HepG2 (cell line): ENCODE measurements around the gene FASTKD1. TPM values are rescaled to one million over a fixed set of nuclear protein-coding genes. Genes with fewer than 3 reads are reported as not detected.

Experiments
- ATAC-seq: fragments of 200-7000 bp; cut with Tn5 transposase; 3 replicates; pipeline ENCODE4 v1.9.1; 2020; ENCODE audit warnings: mild to moderate bottlenecking, moderate library complexity
- BruUV-seq: library from RNA; stranded (reverse); fragments of 400-500 nt; replicated peaks from 2 replicates; lab custom pipeline; 2021; lab: Mats Ljungman, UMichigan
- CTCF ChIA-PET: fragments of 300-600 bp; formaldehyde crosslinking; extraction: SDS; loops from one replicate; lab custom pipeline; 2021; ENCODE audit warnings: low total read pairs, inconsistent platforms, low intra/inter-chr PET ratio; lab: Yijun Ruan, JAX
- POLR2A ChIA-PET: fragments of 350-600 bp; sonication (Branson Sonifier 250); formaldehyde crosslinking; loops from one replicate; lab custom pipeline; 2020; ENCODE audit warnings: antibody characterized with exemption, inconsistent platforms; lab: Yijun Ruan, JAX
- DNase-seq: peaks from one replicate; pipeline ENCODE4 v3.0.0-alpha.2; 2015; ENCODE audit warnings: low spot score
- FAIRE-seq: peaks from 3 replicates; lab custom pipeline; 2011; peaks lifted over from hg19 to GRCh38; lab: Jason Lieb, UNC
- H2AFZ ChIP-seq: one replicate; pipeline ENCODE4 v1.6.1; 2011; ENCODE audit warnings: low read length, inconsistent platforms
- H3K27ac ChIP-seq: fragments of 300-600 bp; 3 replicates; pipeline ENCODE4 v1.8.0; 2011; ENCODE audit warnings: mixed run types, mild to moderate bottlenecking, mixed read lengths, low read length, inconsistent platforms; ENCODE audit not compliant: insufficient read depth; ENCODE audit errors: extremely low read length
- H3K27me3 ChIP-seq, 2 experiments: fragments of 200-600 bp in 1 of 2; 2 replicates in 1 of 2; 3 replicates in 1 of 2; pipeline versions ENCODE4 v1.6.0 to v1.8.0; 2011; ENCODE audit warnings: low read length in 2 of 2, mild to moderate bottlenecking in 2 of 2, moderate library complexity in 2 of 2, inconsistent platforms in 1 of 2; ENCODE audit not compliant: insufficient read depth in 2 of 2, control insufficient read depth in 1 of 2
- H3K36me3 ChIP-seq, 2 experiments: fragments of 200-600 bp in 1 of 2; replicated peaks in 1 of 2; 2 replicates in 1 of 2; 3 replicates in 1 of 2; pipeline versions ENCODE4 v1.5.1 to v1.8.0; 2011; ENCODE audit warnings: low read length in 2 of 2, inconsistent platforms in 1 of 2; ENCODE audit not compliant: insufficient read depth in 2 of 2, control insufficient read depth in 1 of 2
- H3K4me1 ChIP-seq: 2 replicates; pipeline ENCODE4 v1.5.1; 2012; ENCODE audit warnings: low read length, inconsistent platforms; ENCODE audit not compliant: insufficient read depth
- H3K4me2 ChIP-seq: 2 replicates; pipeline ENCODE4 v1.6.0; 2011; ENCODE audit warnings: low read depth, low read length, inconsistent platforms
- H3K4me3 ChIP-seq, 3 experiments: fragments of 200-600 bp in 1 of 3; sonication (generic), shearing (Covaris generic) in 1 of 3; replicated peaks in 1 of 3; 2 replicates each; pipeline ENCODE4 v1.5.1; 2011 to 2016; ENCODE audit warnings: low read length in 3 of 3, inconsistent platforms in 2 of 3, low read depth in 2 of 3, mild to moderate bottlenecking in 2 of 3, control low read depth in 1 of 3, mixed read lengths in 1 of 3; ENCODE audit not compliant: insufficient read depth in 1 of 3
- H3K79me2 ChIP-seq: one replicate; pipeline ENCODE4 v1.6.1; 2011; ENCODE audit warnings: low read length, inconsistent platforms; ENCODE audit not compliant: insufficient read depth
- H3K9ac ChIP-seq: 2 replicates; pipeline ENCODE4 v1.6.0; 2011; ENCODE audit warnings: mild to moderate bottlenecking, low read depth, low read length, inconsistent platforms; ENCODE audit not compliant: insufficient read depth
- H3K9me3 ChIP-seq: 2 replicates; pipeline ENCODE4 v1.5.1; 2012; ENCODE audit warnings: mild to moderate bottlenecking, low read length
- H4K20me1 ChIP-seq: 2 replicates; pipeline ENCODE4 v1.6.0; 2011; ENCODE audit warnings: inconsistent platforms, mild to moderate bottlenecking, low read length, moderate library complexity; ENCODE audit not compliant: insufficient read depth
- ZFP36L1 ChIP-seq: sonication (generic); formaldehyde crosslinking; IDR thresholded peaks from 2 replicates; pipeline ENCODE4 v1.8.0; 2022; ENCODE audit warnings: mild to moderate bottlenecking, missing genetic modification reagents, moderate library complexity
- ZMYM2 ChIP-seq: sonication (generic); formaldehyde crosslinking; IDR thresholded peaks from 2 replicates; pipeline ENCODE4 v1.8.0; 2022; ENCODE audit warnings: mild to moderate bottlenecking, missing genetic modification reagents
- ZNF350 ChIP-seq: sonication (generic); formaldehyde crosslinking; IDR thresholded peaks from 2 replicates; pipeline ENCODE4 v1.4.0; 2020; ENCODE audit warnings: mild to moderate bottlenecking, low read depth, missing genetic modification reagents, borderline replicate concordance
- ZNF382 ChIP-seq: sonication (generic); formaldehyde crosslinking; IDR thresholded peaks from 2 replicates; pipeline ENCODE4 v1.5.0; 2020; ENCODE audit warnings: missing genetic modification reagents, mild to moderate bottlenecking, borderline replicate concordance
- ZNF629 ChIP-seq: sonication (generic); formaldehyde crosslinking; conservative IDR thresholded peaks from 2 replicates; pipeline ENCODE4 v1.5.0; 2020; ENCODE audit warnings: missing genetic modification reagents
- ZNF775 ChIP-seq: sonication (generic); formaldehyde crosslinking; IDR thresholded peaks from 2 replicates; pipeline ENCODE4 v1.4.0; 2020; ENCODE audit warnings: missing genetic modification reagents, mild to moderate bottlenecking, moderate library complexity, borderline replicate concordance
- ZSCAN30 ChIP-seq: sonication (generic); formaldehyde crosslinking; IDR thresholded peaks from 2 replicates; pipeline ENCODE4 v1.5.0; 2020; ENCODE audit warnings: mild to moderate bottlenecking, missing genetic modification reagents
- WGBS: methylation state at CpG from one replicate; pipeline ENCODE4 v1.1.6; 2017; ENCODE audit warnings: low lambda C conversion rate; 5-methylcytosine and 5-hydroxymethylcytosine counted together
- in situ Hi-C: cut with HindIII; loops from 2 replicates; pipeline ENCODE4 v1.10.0; 2017; ENCODE audit warnings: low pct_unique_long_range_greater_than_20kb; ENCODE audit not compliant: extremely low pct_ligation_motif_present
- intact Hi-C: fragments of 100-400 bp; cut with micrococcal nuclease; formaldehyde crosslinking; loops from one replicate; pipeline ENCODE4 v1.10.0; 2022; ENCODE audit not compliant: unreplicated experiment
- polyA plus RNA-seq, 8 experiments: library from polyadenylated mRNA; depleted of rRNA in 3 of 8; stranded (reverse) in 7 of 8; unstranded in 1 of 8; fragments of >200 nt; fragmentation: Illumina TruSeq in 4 of 8; extraction: Trizol in 4 of 8; gene quantifications; 2 replicates each; pipeline versions ENCODE4 v1.2.1 to v1.2.3, GENCODE V29; 2011 to 2016; ENCODE audit warnings: low read depth in 4 of 8, missing spikeins in 1 of 8, mixed read lengths in 1 of 8; ENCODE audit not compliant: insufficient read depth in 1 of 8
- total RNA-seq, 5 experiments: library from RNA; depleted of rRNA; stranded (reverse); fragments of >200 nt; fragmentation: Illumina TruSeq; extraction: Trizol; gene quantifications; 2 replicates each; pipeline ENCODE4 v1.2.3, GENCODE V29; 2016; ENCODE audit warnings: low read depth in 1 of 5
- TF ChIP-seq, protein P1 (sequence below): IDR thresholded peaks from 2 replicates; pipeline ENCODE4 v1.6.1; 2016; ENCODE audit warnings: missing compliant biosample characterization, missing genetic modification reagents, borderline replicate concordance
- TF ChIP-seq, protein P2 (sequence below): sonication (generic); formaldehyde crosslinking; IDR thresholded peaks from 2 replicates; pipeline ENCODE4 v1.9.0; 2022; ENCODE audit warnings: missing genetic modification reagents, mild to moderate bottlenecking, borderline replicate concordance

FASTKD1 gene
- total and polyA plus RNA-seq, 2 of the 13 experiments (the other 11 are each of a cell fraction or from before 2014, with no cell fraction given): 35.0 to 38.0 TPM

DNA sequence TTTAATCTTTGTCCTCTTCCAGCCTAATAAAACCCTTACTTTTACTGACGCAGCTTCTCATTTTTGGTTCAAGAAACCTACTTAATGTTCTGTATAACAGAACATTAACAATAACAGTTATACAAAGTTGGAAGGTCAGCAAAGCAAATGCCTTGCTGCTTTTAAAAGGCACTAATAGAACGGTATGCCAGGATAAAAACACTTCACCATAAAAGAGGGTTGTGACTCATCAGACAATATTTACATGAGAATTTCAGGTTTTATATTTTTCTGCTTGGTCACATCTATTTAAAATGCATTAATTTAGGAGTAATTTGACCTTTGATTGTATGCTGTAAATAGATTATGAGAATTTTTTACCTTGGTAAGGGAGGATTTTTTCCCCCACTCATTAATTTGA is 61.1 kb downstream of the FASTKD1 start:
- in situ Hi-C loops: no loop called here
- WGBS: 77% methylated on average over 2 of the region's 2 CpGs
- intact Hi-C loops: no loop called here
- H3K4me1 ChIP-seq: peaks cover 17% of the 10 kb centered on the region
- TF ChIP-seq, protein P1, sequence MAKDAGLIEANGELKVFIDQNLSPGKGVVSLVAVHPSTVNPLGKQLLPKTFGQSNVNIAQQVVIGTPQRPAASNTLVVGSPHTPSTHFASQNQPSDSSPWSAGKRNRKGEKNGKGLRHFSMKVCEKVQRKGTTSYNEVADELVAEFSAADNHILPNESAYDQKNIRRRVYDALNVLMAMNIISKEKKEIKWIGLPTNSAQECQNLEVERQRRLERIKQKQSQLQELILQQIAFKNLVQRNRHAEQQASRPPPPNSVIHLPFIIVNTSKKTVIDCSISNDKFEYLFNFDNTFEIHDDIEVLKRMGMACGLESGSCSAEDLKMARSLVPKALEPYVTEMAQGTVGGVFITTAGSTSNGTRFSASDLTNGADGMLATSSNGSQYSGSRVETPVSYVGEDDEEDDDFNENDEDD (CRISPR knock-in tag): no peak
- TF ChIP-seq ZNF382 (CRISPR knock-in tag): no peak
- TF ChIP-seq ZMYM2: no peak
- no peak for TF ChIP-seq ZFP36L1
- TF ChIP-seq ZNF775 (CRISPR knock-in tag): no peak
- TF ChIP-seq ZNF350 (CRISPR knock-in tag): no peak
- no peak overlapping the region for H3K4me3 ChIP-seq
- H3K27me3 ChIP-seq: no peaks in the 10 kb centered on the region
- FAIRE-seq (no peak), ATAC-seq (no peak), DNase-seq (no peak)
- ChIA-PET POLR2A (no interaction called here), CTCF (no interaction called here)
- H3K79me2 ChIP-seq: no peaks in the 10 kb centered on the region
- H4K20me1 ChIP-seq: no peaks in the 10 kb centered on the region
- BruUV-seq: no TSS peak
- H3K9ac ChIP-seq: no peak overlapping the region
- H3K4me2 ChIP-seq: no peak overlapping the region
- no peak overlapping the region for H2AFZ ChIP-seq
- H3K36me3 ChIP-seq: no peaks in the 10 kb centered on the region
- no peaks in the 10 kb centered on the region for H3K9me3 ChIP-seq
- no peak overlapping the region for H3K27ac ChIP-seq

DNA sequence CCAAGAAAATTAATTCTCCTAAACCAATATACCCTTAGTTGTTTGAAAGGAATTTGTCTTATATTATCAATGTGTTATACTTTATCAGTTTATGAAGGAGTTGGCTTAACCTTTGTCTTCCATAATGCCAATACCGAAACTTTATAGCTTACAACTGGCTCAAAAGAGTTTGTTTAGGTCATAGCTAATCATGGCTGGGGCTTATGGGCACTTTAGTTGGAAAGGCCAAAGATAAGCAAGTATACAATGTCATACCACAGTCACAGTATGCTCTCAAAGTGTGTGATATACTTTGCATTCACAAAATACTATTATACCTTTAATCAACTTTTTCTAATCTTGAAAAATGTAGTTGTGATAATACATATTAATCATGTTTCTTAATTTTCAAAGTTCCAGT is 61.8 kb downstream of the FASTKD1 start:
- ChIA-PET POLR2A (no interaction called here), CTCF (no interaction called here)
- no peak for TF ChIP-seq ZSCAN30 (CRISPR knock-in tag)
- TF ChIP-seq, protein P2, sequence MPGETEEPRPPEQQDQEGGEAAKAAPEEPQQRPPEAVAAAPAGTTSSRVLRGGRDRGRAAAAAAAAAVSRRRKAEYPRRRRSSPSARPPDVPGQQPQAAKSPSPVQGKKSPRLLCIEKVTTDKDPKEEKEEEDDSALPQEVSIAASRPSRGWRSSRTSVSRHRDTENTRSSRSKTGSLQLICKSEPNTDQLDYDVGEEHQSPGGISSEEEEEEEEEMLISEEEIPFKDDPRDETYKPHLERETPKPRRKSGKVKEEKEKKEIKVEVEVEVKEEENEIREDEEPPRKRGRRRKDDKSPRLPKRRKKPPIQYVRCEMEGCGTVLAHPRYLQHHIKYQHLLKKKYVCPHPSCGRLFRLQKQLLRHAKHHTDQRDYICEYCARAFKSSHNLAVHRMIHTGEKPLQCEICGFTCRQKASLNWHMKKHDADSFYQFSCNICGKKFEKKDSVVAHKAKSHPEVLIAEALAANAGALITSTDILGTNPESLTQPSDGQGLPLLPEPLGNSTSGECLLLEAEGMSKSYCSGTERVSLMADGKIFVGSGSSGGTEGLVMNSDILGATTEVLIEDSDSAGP (CRISPR knock-in tag): no peak
- TF ChIP-seq ZNF629: no peak
- no peak overlapping the region for H3K27ac ChIP-seq
- H2AFZ ChIP-seq: no peak overlapping the region
- FAIRE-seq: no peak
- 82% methylated on average over 1 of the region's 1 CpG for WGBS
- H3K79me2 ChIP-seq: no peaks in the 10 kb centered on the region
- H3K27me3 ChIP-seq: no peaks in the 10 kb centered on the region
- in situ Hi-C loops (no loop called here), intact Hi-C loops (no loop called here)
- BruUV-seq: no TSS peak
- no peaks in the 10 kb centered on the region for H4K20me1 ChIP-seq
- H3K4me1 ChIP-seq: peaks cover 20% of the 10 kb centered on the region
- no peaks in the 10 kb centered on the region for H3K9me3 ChIP-seq
- no peak for ATAC-seq
- H3K9ac ChIP-seq: no peak overlapping the region
- no peak overlapping the region for H3K4me2 ChIP-seq
- no peaks in the 10 kb centered on the region for H3K36me3 ChIP-seq
- no peak overlapping the region for H3K4me3 ChIP-seq
- no peak for DNase-seq
